AG09309 (cell line): Measurements from ENCODE around the gene TNFSF8.

Experiments
- DNase-seq: peaks from one replicate; pipeline ENCODE4 v3.0.0-alpha.2; 2010; ENCODE audit warnings: low read depth
- H3K4me3 ChIP-seq: 2 replicates; pipeline ENCODE4 v1.5.1; 2011; ENCODE audit warnings: mild to moderate bottlenecking, low read depth, low read length, moderate library complexity; ENCODE audit not compliant: control insufficient read depth
- TF ChIP-seq, protein P1 (sequence below): IDR thresholded peaks from 2 replicates; pipeline ENCODE4 v1.5.1; 2011; ENCODE audit warnings: mild to moderate bottlenecking, low read depth, low read length, inconsistent platforms; ENCODE audit not compliant: insufficient read depth, control insufficient read depth; ENCODE audit errors: missing control alignments

TNFSF8 gene

DNA sequence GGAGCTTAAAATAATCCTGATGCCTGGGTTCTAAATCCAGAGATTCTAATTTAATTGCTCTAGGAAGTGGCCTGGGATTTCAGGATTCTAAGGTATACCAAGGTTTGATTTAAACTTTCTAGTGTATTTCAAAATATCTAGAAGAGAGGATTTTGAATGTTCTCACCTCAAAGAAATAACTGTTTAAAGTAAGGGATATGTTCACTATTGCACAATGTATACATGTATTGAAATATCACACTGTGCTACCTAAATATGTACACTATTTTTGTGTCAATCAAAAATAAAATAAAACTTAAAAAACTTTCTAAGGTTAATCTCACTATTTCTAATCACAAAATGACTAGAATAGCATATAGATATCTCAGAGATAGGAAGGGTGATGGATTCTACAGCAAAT is 34.0 kb downstream of the TNFSF8 start:
- DNase-seq = no peak
- no peak overlapping the region for H3K4me3 ChIP-seq
- TF ChIP-seq, protein P1, sequence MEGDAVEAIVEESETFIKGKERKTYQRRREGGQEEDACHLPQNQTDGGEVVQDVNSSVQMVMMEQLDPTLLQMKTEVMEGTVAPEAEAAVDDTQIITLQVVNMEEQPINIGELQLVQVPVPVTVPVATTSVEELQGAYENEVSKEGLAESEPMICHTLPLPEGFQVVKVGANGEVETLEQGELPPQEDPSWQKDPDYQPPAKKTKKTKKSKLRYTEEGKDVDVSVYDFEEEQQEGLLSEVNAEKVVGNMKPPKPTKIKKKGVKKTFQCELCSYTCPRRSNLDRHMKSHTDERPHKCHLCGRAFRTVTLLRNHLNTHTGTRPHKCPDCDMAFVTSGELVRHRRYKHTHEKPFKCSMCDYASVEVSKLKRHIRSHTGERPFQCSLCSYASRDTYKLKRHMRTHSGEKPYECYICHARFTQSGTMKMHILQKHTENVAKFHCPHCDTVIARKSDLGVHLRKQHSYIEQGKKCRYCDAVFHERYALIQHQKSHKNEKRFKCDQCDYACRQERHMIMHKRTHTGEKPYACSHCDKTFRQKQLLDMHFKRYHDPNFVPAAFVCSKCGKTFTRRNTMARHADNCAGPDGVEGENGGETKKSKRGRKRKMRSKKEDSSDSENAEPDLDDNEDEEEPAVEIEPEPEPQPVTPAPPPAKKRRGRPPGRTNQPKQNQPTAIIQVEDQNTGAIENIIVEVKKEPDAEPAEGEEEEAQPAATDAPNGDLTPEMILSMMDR = no peak

- no peak overlapping the region for H3K4me3 ChIP-seq
- DNase-seq = peak; percentile 27
- TF ChIP-seq, protein P1 = no peak
Observed at GRCh38 chr9:114895521-114895991, 34.8 kb downstream of the TNFSF8 start.

DNA sequence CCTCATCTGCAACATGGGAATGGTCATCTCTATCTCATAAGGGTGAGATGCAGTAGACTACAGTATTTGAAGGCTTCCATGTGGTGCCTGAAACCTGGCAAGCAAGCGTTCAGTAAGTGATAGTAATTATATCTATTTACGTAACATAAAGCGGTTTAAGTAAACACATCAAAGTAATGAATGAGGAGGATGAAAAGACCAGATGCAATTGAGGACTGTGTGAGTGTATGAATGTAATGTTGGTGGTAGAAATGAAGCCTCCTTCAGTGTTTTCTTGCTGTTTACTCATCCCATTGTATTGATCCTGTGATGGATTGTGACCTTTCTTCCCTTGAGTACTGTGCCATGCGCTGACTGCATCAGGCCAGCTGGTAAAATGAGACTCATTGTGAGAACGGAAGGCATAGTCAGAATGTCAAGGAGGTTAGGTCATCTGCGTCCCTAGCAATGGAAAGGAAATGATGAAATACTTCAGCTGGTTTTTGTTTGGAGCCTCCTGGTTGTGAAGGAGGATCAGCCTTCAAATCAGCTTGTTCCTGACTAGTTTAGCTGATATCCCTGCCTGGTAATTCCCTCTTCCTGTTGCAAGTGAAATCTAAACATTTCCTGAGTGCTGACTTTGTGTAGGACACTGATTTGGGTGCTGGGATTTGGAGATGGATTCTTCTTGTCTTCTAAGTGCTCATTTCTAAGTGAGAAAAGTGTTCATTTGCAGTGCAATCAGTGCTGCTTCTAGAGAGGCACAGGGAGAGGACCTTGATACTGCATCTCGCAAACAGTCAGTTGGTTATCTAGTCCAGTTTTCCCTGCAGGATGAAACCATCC is 35.6 kb downstream of the TNFSF8 start:
- H3K4me3 ChIP-seq = no peak overlapping the region
- TF ChIP-seq, protein P1 = no peak
- peak; percentile 84 for DNase-seq

- TF ChIP-seq, protein P1 = no peak
- no peak overlapping the region for H3K4me3 ChIP-seq
- no peak for DNase-seq
Observed at GRCh38 chr9:114894206-114894605, 36.2 kb downstream of the TNFSF8 start.

DNA sequence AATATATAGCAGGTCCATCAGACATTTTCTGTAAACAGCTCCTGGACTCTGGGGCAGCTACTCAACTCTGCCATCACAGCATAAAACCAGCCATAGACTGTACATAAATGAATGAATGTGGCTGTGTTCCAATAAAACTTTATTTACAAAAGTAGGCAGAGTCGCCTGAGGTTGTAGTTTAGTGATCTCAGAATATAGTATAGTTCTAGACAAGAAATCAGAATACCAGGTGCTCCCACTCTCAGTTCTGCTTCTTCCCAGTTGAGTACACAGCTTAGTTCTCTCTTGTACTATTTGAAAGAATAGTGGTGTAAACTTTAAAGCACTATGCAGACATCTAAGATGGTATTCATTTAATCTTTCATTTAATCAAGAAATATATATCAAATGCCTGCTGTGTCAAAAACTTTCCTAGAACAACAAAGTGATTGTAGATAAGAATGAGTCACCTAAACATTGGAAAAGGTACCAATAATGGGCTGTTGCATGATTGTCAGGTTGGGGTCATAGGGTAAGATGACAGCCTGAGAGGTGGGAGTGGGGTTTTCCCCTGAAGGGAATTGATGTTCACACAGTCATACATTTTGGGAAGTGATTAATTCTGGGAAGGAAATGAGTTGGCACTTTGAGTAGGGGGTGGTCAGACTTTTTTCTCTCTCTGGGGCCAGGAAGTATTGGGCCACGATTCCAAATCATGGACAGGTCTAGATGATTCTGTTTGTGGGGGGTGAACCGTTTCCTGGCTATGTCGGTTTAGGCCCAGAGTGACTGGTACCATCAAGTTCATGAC is 37.0 kb downstream of the TNFSF8 start:
- no peak overlapping the region for H3K4me3 ChIP-seq
- no peak for DNase-seq
- TF ChIP-seq, protein P1 = no peak

DNA sequence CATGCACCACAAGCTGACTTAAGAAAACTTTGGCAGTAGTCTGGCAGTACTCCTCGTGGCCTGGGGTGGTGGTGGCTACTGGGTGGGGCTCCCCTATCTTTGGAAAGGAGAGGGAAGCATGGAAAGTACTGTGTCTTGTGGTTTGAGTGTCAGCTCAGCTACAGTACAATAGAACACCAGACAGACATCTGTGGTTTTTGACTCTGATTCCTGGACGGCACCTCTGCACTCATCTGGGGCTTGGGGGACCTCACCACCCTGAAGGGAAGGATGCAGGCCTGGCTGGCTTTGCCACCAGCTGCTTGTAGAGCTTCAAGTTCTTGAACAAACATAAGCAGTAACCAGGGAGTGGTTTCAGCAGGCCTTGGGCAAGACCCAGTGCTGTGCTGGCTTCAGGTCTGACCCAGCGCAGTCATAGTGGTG is 40.6 kb downstream of the TNFSF8 start:
- no peak overlapping the region for H3K4me3 ChIP-seq
- TF ChIP-seq, protein P1 = no peak
- DNase-seq = no peak
